Tibial nerve (tissue), 4 donors: ENCODE results near the gene CFAP46. TPM values are rescaled to one million over a fixed set of nuclear protein-coding genes. Genes with fewer than 3 reads are reported as not detected.
A peak's percentile ranks its signal among the peaks of the same experiment; 100 is the strongest.
"Not testable (repeated sequence)": the region's sequence is repeated elsewhere in the genome, so short reads cannot be mapped to it uniquely, and the experiment has no call there.

Experiments used
- DNase-seq, 2 donors: peaks; one replicate each; pipeline ENCODE4 v3.0.0-alpha.2; 2019; ENCODE audit warnings: low spot score in 2 of 2
- H3K27ac ChIP-seq, 4 donors: fragments of 200-600 bp; sonication (generic) in 3 of 4; one replicate each; pipeline ENCODE4 v1.5.1; 2017 to 2019; ENCODE audit warnings: mild to moderate bottlenecking in 1 of 4
- H3K27me3 ChIP-seq, 2 donors: fragments of 200-600 bp; sonication (generic) in 1 of 2; one replicate each; pipeline versions ENCODE4 v1.5.1 to v1.6.0; 2017 to 2019
- H3K36me3 ChIP-seq, 3 donors: fragments of 200-600 bp; sonication (generic); one replicate each; pipeline ENCODE4 v1.5.1; 2018 to 2019
- H3K4me1 ChIP-seq, 4 donors: fragments of 200-600 bp; sonication (generic) in 3 of 4; one replicate each; pipeline ENCODE4 v1.5.1; 2017 to 2019
- H3K4me3 ChIP-seq, 4 donors: fragments of 200-600 bp; sonication (generic) in 3 of 4; one replicate each; pipeline ENCODE4 v1.5.1; 2017 to 2019; ENCODE audit warnings: mild to moderate bottlenecking in 1 of 4, moderate library complexity in 1 of 4
- H3K9me3 ChIP-seq, 4 donors: fragments of 200-600 bp; sonication (generic) in 3 of 4; one replicate each; pipeline ENCODE4 v1.5.1; 2017 to 2019
- EP300 ChIP-seq, 2 donors: sonication (generic); formaldehyde crosslinking; IDR thresholded peaks; one replicate each; pipeline ENCODE4 v1.6.1; 2017; ENCODE audit warnings: antibody characterized with exemption in 2 of 2, mild to moderate bottlenecking in 1 of 2
- POLR2A ChIP-seq, 2 donors: fragments of 450-650 bp; IDR thresholded peaks; one replicate each; pipeline ENCODE4 v1.6.1; 2017; ENCODE audit warnings: antibody characterized with exemption in 2 of 2, mild to moderate bottlenecking in 2 of 2, moderate library complexity in 2 of 2
- WGBS, 2 donors: methylation state at CpG; one replicate each; pipeline ENCODE4 v1.1.5; 2018; 5-methylcytosine and 5-hydroxymethylcytosine counted together
- total RNA-seq, 4 donors: library from RNA; depleted of rRNA; stranded (reverse); fragments of >200 nt; gene quantifications; one replicate each; pipeline ENCODE4 v1.1.0, GENCODE V29; 2016
- TF ChIP-seq, protein P1 (sequence below), 5 experiments: fragments of 200-600 bp in 3 of 5; fragments of 450-650 bp in 2 of 5; sonication (generic) in 3 of 5; IDR thresholded peaks; one replicate each; pipeline ENCODE4 v1.5.1; 2016 to 2019; ENCODE audit warnings: antibody characterized with exemption in 5 of 5, mild to moderate bottlenecking in 3 of 5, moderate library complexity in 2 of 5

Gene CFAP46
- total RNA-seq, 4 donors from 2014 or later = 0.90 to 1.4 TPM; not detected in 2

DNA sequence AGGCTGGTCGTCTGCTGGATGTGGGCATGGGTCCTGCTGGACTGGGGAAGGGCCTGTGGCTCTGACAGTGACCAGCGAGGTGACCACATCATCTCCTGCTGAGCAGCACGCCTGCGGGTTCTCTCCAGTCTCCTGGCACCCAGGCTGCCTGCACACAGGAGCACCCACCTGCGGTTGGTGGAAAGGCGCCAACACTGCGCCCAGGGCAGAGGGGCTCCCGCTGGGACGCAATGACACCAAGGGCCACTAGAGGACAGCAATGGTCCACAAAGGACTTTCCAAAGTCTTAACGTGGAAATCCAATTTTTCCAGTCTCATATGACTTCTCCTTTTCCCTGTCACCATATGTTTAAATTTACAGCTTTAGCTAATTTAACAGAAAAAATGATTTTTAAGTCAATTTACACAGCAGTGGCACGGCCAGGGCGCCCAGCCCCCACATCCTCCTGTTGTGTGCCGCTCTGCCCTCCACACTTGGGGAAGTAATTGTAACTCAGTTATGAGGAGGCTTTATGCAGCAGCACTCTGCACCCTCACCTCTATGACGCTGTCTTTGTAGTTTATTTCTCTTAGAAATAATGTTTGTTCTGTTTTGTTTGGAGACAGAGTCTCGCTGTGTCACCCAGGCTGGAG, 38.1 kb downstream of the CFAP46 start:
- DNase-seq = no peak
- Histone ChIP-seq H3K36me3 (no peaks in the 10 kb centered on the region), H3K9me3 (peaks cover 0 to 62% (median 0%) of the 10 kb centered on the region in 4 donors), H3K4me3 (no peak overlapping the region), H3K4me1 (no peaks in the 10 kb centered on the region), H3K27me3 (no peaks in the 10 kb centered on the region), H3K27ac (no peak overlapping the region)
- TF ChIP-seq, protein P1, sequence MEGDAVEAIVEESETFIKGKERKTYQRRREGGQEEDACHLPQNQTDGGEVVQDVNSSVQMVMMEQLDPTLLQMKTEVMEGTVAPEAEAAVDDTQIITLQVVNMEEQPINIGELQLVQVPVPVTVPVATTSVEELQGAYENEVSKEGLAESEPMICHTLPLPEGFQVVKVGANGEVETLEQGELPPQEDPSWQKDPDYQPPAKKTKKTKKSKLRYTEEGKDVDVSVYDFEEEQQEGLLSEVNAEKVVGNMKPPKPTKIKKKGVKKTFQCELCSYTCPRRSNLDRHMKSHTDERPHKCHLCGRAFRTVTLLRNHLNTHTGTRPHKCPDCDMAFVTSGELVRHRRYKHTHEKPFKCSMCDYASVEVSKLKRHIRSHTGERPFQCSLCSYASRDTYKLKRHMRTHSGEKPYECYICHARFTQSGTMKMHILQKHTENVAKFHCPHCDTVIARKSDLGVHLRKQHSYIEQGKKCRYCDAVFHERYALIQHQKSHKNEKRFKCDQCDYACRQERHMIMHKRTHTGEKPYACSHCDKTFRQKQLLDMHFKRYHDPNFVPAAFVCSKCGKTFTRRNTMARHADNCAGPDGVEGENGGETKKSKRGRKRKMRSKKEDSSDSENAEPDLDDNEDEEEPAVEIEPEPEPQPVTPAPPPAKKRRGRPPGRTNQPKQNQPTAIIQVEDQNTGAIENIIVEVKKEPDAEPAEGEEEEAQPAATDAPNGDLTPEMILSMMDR (IDR thresholded peaks at IDR 0.05) = peak in 4 of 5 experiments; percentile 27 to 43 (median 34)
- TF ChIP-seq POLR2A (IDR thresholded peaks at IDR 0.05) (no peak), EP300 (IDR thresholded peaks at IDR 0.05) (no peak)
- 31 to 38% methylated on average over 15 of the region's 15 CpGs for WGBS, 2 donors

DNA sequence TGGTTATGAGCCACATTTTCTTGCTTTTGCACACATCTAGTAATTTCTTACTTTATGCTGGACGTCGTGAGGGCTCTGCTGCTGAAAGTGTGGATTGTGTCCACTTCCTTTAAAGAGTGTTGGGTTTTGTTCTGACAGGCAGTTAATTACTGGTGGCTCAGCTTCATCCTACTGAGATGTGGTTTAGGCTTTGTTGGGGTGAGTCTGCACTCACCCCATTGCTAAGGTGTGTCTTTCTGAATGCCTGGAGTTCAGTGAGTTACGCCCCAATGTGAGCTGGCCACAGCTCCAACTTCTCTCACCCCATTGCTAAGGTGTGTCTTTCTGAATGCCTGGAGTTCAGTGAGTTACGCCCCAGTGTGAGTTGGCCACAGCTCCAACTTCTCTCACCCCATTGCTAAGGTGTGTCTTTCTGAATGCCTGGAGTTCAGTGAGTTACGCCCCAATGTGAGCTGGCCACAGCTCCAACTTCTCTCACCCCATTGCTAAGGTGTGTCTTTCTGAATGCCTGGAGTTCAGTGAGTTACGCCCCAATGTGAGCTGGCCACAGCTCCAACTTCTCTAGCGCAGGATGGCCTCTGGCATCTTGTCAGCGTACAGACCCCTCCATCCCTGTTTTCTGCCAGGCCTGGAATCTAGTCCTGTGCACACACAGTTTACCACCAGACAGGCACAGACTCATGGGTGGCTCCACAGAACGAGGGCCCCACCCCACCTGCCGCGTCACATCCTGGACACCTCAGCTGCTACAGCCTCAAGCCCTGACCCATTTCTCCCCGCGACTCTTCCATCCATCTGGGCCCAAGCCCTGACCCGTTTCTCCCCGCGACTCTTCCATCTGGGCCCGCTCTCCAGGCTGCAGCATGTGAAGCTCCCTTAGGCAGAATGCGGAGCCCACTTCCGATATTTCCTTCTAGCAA, 39.5 kb downstream of the CFAP46 start:
- H3K27me3 ChIP-seq, H3K27ac ChIP-seq, H3K36me3 ChIP-seq, H3K4me3 ChIP-seq, DNase-seq, H3K4me1 ChIP-seq: not testable (repeated sequence)
- 89 to 90% methylated on average over 19 of the region's 19 CpGs for WGBS, 2 donors
- H3K9me3 ChIP-seq = peaks cover 0 to 53% (median 0%) of the 10 kb centered on the region in 4 donors

DNA sequence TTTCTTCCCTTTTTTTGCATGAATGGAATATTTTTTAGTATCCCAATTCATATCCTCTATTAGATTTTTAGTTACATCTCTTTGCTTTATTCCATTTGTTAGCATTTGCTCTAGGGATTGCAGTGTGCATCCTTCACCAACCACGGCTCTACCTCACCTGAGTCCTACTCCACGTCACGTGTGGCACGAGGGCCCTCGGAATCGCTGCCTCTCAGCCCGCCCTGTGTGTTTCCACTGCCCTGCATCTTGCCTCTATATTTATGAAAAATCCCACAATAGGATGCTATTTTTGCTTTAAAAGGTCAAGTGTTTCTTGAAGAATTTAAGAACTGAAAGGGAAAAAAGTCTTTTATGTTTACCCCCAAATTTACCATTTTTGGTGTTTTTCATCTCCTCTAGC, 41.0 kb downstream of the CFAP46 start:
- Histone ChIP-seq H3K9me3 (peaks cover 0 to 56% (median 0%) of the 10 kb centered on the region in 4 donors), H3K27ac (no peak overlapping the region), H3K4me1 (no peaks in the 10 kb centered on the region), H3K36me3 (no peaks in the 10 kb centered on the region), H3K27me3 (no peaks in the 10 kb centered on the region), H3K4me3 (no peak overlapping the region)
- DNase-seq = no peak
- TF ChIP-seq POLR2A (IDR thresholded peaks at IDR 0.05) = no peak
- TF ChIP-seq EP300 (IDR thresholded peaks at IDR 0.05) = no peak
- TF ChIP-seq, protein P1 (IDR thresholded peaks at IDR 0.05) = no peak
- 91 to 94% methylated on average over 7 of the region's 7 CpGs for WGBS, 2 donors

DNA sequence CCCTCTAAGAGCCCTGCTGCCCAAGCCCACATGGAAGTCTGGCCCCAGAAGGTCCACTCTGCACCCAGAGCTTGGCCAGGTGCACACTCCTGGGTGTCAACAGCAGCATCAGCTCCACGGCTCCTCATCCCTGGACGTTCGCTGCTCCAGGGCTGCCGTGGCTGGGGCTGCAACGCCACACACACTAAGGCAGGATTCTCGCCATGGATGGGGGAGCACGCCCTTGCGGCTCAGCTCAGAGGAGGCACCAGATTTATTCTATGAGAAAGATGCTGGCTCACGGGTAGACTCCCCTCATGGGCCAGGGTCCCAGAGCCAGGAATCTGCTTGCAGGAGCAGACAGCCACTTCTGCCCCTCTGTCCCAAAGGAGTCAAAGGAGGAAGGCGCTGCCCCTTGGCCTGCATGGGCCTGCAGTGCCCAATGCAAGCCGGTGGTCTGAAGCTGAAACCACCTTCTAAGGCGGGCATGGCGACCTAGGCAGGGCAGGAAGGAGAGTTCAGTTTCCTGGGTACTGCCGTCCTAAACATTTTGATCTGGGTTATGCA, 42.1 kb downstream of the CFAP46 start:
- H3K4me3 ChIP-seq = no peak overlapping the region
- H3K27me3 ChIP-seq = no peaks in the 10 kb centered on the region
- H3K36me3 ChIP-seq = no peaks in the 10 kb centered on the region
- peaks cover 0 to 52% (median 0%) of the 10 kb centered on the region in 4 donors for H3K9me3 ChIP-seq
- no peak overlapping the region for H3K27ac ChIP-seq
- TF ChIP-seq, protein P1 (IDR thresholded peaks at IDR 0.05) = no peak
- TF ChIP-seq POLR2A (IDR thresholded peaks at IDR 0.05) = no peak
- TF ChIP-seq EP300 (IDR thresholded peaks at IDR 0.05) = no peak
- no peaks in the 10 kb centered on the region for H3K4me1 ChIP-seq
- WGBS, 2 donors = 93 to 96% methylated on average over 11 to 14 of the region's 14 CpGs
- no peak for DNase-seq

DNA sequence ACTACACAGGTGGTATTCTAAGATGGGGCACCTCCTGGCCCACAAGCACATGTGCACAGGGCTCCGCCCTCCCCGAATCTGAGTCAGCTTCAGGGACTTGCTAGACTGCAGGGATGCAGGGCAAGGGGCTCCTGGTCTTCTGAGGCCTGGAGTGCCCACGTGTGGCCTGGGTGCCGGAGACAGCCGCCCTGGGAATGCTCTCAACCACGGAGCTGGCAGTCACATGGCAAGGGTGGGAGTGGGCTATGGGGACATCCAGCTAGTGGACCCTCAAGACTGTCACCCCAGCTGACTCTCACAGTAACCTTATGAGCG, 42.7 kb downstream of the CFAP46 start:
- H3K9me3 ChIP-seq = peaks cover 0 to 46% (median 0%) of the 10 kb centered on the region in 4 donors
- 80 to 88% methylated on average over 5 to 7 of the region's 7 CpGs for WGBS, 2 donors

More for the DNA sequence above, 42.7 kb downstream of the CFAP46 start:
- no peak for DNase-seq
- Histone ChIP-seq H3K27ac (no peak overlapping the region), H3K4me3 (no peak overlapping the region), H3K36me3 (no peaks in the 10 kb centered on the region), H3K4me1 (no peaks in the 10 kb centered on the region), H3K27me3 (no peaks in the 10 kb centered on the region)
- TF ChIP-seq EP300 (IDR thresholded peaks at IDR 0.05) (no peak), POLR2A (IDR thresholded peaks at IDR 0.05) (no peak)
- TF ChIP-seq, protein P1 (IDR thresholded peaks at IDR 0.05) = no peak
